GOT3 (cell line): ENCODE data around the gene PPP4C.

Experiments
- DNase-seq: peaks from one replicate; lab custom pipeline; 2025; ENCODE audit warnings: mixed read lengths; lab: John Stamatoyannopoulos, UW

Gene PPP4C

GRCh38 chr16:30082545-30083090 is 6.8 kb downstream of the PPP4C start:
- DNase-seq, result no peak

GRCh38 chr16:30083216-30084055 is 7.6 kb downstream of the PPP4C start:
- DNase-seq, result no peak

GRCh38 chr16:30084096-30084815 is 8.5 kb downstream of the PPP4C start:
- DNase-seq, result no peak

GRCh38 chr16:30084816-30085159 is 9.0 kb downstream of the PPP4C start:
- no peak for DNase-seq

GRCh38 chr16:30085247-30085646 is 9.5 kb downstream of the PPP4C start:
- no peak for DNase-seq

- no peak for DNase-seq
These were observed 10.0 kb downstream of the PPP4C start for GRCh38 chr16:30085820-30086219.

DNA sequence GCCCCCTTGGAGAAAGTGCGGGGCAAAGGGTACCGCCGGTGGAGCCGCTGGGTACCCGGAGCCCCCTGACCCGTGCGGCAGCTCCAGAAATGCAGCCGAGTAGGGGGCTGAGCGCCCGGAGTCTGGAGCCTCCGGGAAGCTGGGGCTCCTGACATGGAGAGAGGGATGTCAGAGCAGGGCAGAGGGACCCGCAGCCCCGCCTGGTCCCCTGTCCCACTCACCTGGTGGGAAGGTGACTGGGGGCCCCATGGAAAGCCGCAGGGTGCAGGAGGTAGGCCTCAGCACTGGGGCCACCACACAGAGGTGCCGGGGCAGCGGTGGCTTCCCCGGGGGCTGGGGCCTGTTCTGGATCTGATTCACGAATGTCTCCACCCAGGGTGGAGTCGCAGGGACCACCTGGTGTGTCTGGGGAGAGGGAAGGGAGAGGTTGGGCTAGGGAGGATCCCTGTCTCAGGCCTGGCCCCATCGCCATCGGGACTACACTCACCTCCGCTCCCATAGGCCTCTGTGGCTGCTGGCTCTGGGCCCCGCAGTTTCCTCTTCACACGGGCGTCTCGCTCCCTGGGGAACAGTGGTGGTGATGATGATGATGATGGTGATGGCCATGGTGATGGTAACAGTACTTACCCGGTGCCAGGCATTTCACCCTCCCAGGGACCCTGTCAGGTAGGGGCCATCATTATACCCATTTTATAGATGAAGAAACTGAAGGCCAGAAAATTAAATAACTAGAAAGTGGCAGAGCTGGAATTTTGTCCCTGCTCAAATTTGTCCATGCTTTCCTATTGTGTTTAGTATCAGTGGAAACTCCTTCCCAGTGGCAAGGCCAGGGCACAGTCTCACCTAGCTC is 10.7 kb downstream of the PPP4C start:
- no peak for DNase-seq

DNA sequence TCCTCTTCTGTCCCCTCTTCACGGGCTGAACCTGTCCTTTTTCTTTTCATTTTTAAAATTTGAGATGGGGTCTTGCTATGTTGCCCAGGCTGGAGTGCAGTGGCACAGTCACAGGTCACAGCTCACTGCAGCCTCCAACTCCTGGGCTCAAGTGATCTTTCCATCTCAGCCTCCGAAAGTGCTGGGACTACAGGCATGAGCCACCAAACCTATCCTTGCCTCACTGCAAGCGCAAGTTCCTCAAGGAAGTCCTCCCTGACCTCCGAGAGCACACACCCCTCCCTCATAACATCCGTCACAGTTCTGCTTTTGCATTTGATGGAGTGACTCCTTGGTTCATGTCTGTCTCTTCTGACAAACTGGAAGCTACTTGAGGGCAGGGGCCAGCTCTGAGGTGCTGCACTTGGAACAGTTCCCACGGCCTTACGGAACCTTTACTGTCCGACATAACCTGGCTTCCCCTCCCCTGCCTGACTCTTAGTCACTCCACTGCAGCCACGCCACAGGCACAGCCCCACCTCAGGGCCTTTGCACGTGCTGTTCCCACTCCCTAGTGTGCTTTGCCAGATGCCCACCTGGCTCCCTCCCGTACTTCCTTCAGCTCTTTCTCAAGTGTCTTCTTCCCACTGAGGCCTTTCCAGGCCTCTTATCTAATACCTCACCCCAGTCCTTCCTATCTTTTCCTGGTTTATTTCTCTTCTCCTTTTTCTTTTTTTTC is 11.5 kb downstream of the PPP4C start:
- DNase-seq, result no peak

GRCh38 chr16:30088237-30088831 is 12.5 kb downstream of the PPP4C start:
- DNase-seq, result no peak

GRCh38 chr16:30088832-30089624 is 13.2 kb downstream of the PPP4C start:
- no peak for DNase-seq

DNA sequence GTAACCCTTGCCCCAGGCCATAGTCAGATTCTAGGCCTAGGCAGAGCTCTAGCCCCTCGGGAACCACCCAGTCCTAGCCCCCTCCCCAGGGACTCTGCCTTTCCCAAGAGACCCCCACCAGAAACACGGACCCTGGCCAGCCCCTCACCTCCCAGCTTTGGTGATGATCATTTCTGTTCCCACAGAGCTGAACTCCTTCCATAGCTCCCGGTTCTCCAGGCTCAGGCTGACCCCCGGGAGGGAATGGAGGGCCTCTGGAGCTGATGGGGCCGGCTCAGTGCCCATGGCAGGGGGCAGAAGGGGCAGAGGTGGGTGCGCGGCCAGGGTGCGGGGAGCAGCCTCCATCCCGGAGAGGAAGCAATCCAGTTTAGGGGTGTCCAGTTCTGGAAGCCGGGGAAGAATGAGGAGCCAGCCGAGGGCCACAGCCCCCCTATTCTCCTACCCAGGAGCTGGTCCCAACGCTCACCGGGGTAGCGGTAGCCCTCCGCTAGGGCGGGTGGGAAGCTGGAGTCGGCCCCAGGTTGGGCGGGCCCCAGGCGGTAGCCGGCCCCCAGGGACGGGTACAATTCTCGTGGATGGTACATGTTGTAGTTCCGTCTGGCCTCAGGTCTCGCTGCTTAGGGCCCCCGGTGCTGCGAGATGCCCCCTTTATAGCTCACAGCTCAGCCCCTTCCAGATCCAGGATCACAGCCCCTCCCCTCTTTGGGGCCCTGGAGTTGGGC is 15.0 kb downstream of the PPP4C start:
- DNase-seq, result no peak

DNA sequence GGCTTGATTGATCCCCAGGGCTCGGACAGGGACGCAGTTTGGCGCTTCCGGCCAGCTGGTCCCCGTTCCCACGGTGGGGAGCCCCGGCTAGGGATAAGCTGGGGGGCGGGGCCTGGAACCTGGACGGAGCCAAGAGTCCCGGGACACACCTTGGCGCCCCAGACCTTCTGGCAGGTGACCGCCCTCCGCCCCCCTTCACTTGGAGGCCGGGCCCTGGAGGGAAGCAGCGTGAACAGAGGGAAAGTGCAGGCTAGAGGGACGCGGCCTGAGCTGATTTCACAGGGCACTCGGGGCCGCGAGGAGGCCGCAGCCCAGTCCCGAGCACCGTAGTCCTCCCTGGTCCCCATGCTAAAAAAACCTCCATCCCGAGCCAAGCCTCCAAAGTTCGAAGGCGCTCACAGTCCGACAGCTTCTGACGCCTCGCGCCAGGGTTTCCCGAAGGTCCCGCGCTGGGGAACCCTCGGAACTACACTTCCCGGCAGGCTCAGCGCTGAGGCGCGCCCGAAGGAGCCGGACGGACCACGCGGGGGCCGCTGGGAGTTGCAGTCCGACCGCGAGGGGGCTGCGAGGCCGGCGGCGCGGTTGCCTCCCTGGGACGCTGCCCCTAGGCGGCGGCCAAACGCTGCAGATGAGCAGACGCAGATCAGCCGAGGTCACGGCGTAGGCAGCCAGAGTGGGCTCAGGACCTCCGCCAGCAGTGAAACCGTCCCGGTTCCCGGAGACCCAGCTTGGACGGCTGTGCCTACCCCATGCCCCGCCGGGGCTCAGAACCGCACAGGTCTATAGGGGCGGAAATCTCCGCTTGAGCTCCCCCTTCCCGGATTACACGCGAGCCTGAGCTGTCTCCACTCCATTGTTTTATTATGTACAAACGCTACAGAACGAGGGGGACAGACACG is 15.9 kb downstream of the PPP4C start, which contains the start of gene TBX6:
TBX6 (minus strand) TSS at position 451 of the 899 bp plus-strand sequence. CDS start 731 bp downstream, outside the sequence.
- DNase-seq, result peak; percentile 68

DNA sequence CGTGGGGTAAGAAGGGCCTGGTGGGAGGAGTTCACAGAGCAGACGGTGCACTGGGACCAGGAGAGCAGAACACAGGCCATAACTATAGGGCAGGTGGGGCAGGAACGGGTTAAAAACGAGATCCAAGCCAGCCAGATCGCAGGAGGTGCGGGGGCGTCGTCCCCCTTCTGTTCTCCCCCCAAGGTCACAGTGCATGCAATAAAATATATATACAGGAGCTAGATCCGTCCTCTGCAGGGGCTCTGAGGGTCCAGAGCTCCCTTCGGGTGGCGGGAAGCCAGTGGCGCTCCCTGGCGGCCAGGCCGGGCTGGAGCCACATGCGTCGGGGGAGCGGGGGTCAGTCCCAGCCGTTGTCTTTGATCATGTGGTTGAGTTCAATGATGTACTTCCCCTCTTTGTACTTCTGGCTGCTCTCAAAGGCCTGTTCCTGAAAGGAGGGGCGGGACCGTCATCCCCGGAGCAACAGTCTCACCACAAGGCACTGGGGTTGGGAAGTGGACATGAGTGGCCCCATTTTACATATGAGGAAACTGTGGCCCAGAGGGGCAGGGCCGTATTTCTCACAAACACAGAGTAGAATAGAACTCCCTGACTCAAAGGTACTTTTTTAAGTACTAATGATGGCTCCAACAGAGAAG is 16.7 kb downstream of the PPP4C start:
- DNase-seq, result no peak

GRCh38 chr16:30094541-30095165 is 18.9 kb downstream of the PPP4C start:
- DNase-seq, result no peak

GRCh38 chr16:30095166-30096078 is 19.6 kb downstream of the PPP4C start:
- no peak for DNase-seq

GRCh38 chr16:30096105-30096861 is 20.5 kb downstream of the PPP4C start, which contains the start of gene YPEL3:
Gene YPEL3 (minus strand): TSS chr16:30096213. CDS start chr16:30095482, 731 bp downstream.
- peak; percentile 73 for DNase-seq
